IMR-90 (cell line): ENCODE measurements around the gene ADAP1. TPM values are rescaled to one million over a fixed set of nuclear protein-coding genes. Genes with fewer than 3 reads are reported as not detected.

Experiments
- ATAC-seq: fragments of 200-7000 bp; cut with Tn5 transposase; 2 replicates; pipeline ENCODE4 v1.9.1; 2020; ENCODE audit warnings: low read depth, mild to moderate bottlenecking, moderate library complexity
- BruUV-seq: library from RNA; stranded (reverse); fragments of 400-500 nt; replicated peaks from 2 replicates; lab custom pipeline; 2021; lab: Mats Ljungman, UMichigan
- CTCF ChIA-PET: fragments of 300-600 bp; formaldehyde crosslinking; extraction: SDS; loops from one replicate; lab custom pipeline; 2021; ENCODE audit warnings: antibody characterized with exemption; lab: Yijun Ruan, JAX
- POLR2A ChIA-PET: fragments of 300-600 bp; sonication (Branson Sonifier 250); formaldehyde crosslinking; loops from one replicate; lab custom pipeline; 2022; ENCODE audit warnings: antibody characterized with exemption; ENCODE audit not compliant: unreplicated experiment; lab: Charles Lee
- DNase-seq: peaks from one replicate; pipeline ENCODE4 v3.0.0; 2013
- H2AFZ ChIP-seq: replicated peaks from 2 replicates; pipeline ENCODE3; 2013; ENCODE audit warnings: low read length, mild to moderate bottlenecking; ENCODE audit not compliant: poor library complexity
- H2AK5ac ChIP-seq: 2 replicates; pipeline ENCODE4 v1.6.1; 2013; ENCODE audit warnings: low read depth, low read length, inconsistent platforms
- H2AK9ac ChIP-seq: replicated peaks from 2 replicates; pipeline ENCODE3; 2013; ENCODE audit warnings: mild to moderate bottlenecking, low read depth, low read length, moderate library complexity; ENCODE audit not compliant: poor library complexity
- H2BK120ac ChIP-seq: 2 replicates; pipeline ENCODE4 v1.6.1; 2013; ENCODE audit warnings: low read depth, low read length, inconsistent platforms
- H2BK15ac ChIP-seq: 3 replicates; pipeline ENCODE4 v1.6.1; 2013; ENCODE audit warnings: low read depth, low read length, inconsistent platforms
- H2BK20ac ChIP-seq: 2 replicates; pipeline ENCODE4 v1.6.1; 2013; ENCODE audit warnings: low read depth, mild to moderate bottlenecking, inconsistent platforms, low read length, moderate library complexity
- H2BK5ac ChIP-seq: 2 replicates; pipeline ENCODE4 v1.6.1; 2013; ENCODE audit warnings: mild to moderate bottlenecking, low read depth, low read length, inconsistent platforms; ENCODE audit not compliant: poor library complexity, severe bottlenecking
- H3K14ac ChIP-seq: replicated peaks from 2 replicates; pipeline ENCODE4 v1.6.1; 2013; ENCODE audit warnings: low read depth, low read length, inconsistent platforms
- H3K18ac ChIP-seq: 2 replicates; pipeline ENCODE4 v1.6.1; 2013; ENCODE audit warnings: low read depth, low read length, control low read depth
- H3K23ac ChIP-seq: 2 replicates; pipeline ENCODE4 v1.6.1; 2013; ENCODE audit warnings: low read depth, low read length, inconsistent platforms
- H3K27ac ChIP-seq: 2 replicates; pipeline ENCODE4 v1.5.1; 2013; ENCODE audit warnings: mild to moderate bottlenecking, control low read depth, low read length; ENCODE audit not compliant: insufficient read depth
- H3K27me3 ChIP-seq: 2 replicates; pipeline ENCODE4 v1.6.1; 2013; ENCODE audit warnings: low read length; ENCODE audit not compliant: control insufficient read depth, insufficient read depth
- H3K36me3 ChIP-seq: 2 replicates; pipeline ENCODE4 v1.6.1; 2013; ENCODE audit warnings: low read length, mixed read lengths; ENCODE audit not compliant: control insufficient read depth, insufficient read depth
- H3K4ac ChIP-seq: 2 replicates; pipeline ENCODE4 v1.6.1; 2013; ENCODE audit warnings: low read depth, low read length, inconsistent platforms
- H3K4me1 ChIP-seq: 2 replicates; pipeline ENCODE4 v1.6.1; 2013; ENCODE audit warnings: low read length, mixed read lengths; ENCODE audit not compliant: control insufficient read depth, insufficient read depth
- H3K4me2 ChIP-seq: 2 replicates; pipeline ENCODE4 v1.6.1; 2013; ENCODE audit warnings: low read depth, mild to moderate bottlenecking, control low read depth, low read length, moderate library complexity
- H3K4me3 ChIP-seq: 2 replicates; pipeline ENCODE4 v1.5.1; 2013; ENCODE audit warnings: low read depth, mild to moderate bottlenecking, control low read depth, low read length, moderate library complexity; ENCODE audit not compliant: insufficient read depth
- H3K56ac ChIP-seq: 2 replicates; pipeline ENCODE4 v1.6.1; 2013; ENCODE audit warnings: low read length, inconsistent platforms; ENCODE audit not compliant: insufficient read depth; ENCODE audit errors: extremely low read depth
- H3K79me1 ChIP-seq, 2 experiments: 2 replicates each; pipeline ENCODE4 v1.6.1; 2013; ENCODE audit warnings: low read length in 2 of 2, inconsistent platforms in 1 of 2, low read depth in 1 of 2
- H3K9ac ChIP-seq: 2 replicates; pipeline ENCODE4 v1.6.1; 2013; ENCODE audit warnings: low read depth, low read length, control low read depth
- H3K9me1 ChIP-seq: 2 replicates; pipeline ENCODE4 v1.6.1; 2013; ENCODE audit warnings: low read length, inconsistent platforms; ENCODE audit not compliant: insufficient read depth
- H3K9me3 ChIP-seq: 2 replicates; pipeline ENCODE4 v1.6.1; 2013; ENCODE audit warnings: low read length; ENCODE audit not compliant: control insufficient read depth, insufficient read depth
- H4K20me1 ChIP-seq: 2 replicates; pipeline ENCODE4 v1.6.1; 2013; ENCODE audit warnings: low read length, inconsistent platforms; ENCODE audit not compliant: insufficient read depth
- H4K5ac ChIP-seq: 2 replicates; pipeline ENCODE4 v1.6.1; 2013; ENCODE audit warnings: mild to moderate bottlenecking, low read depth, low read length, control low read depth
- H4K8ac ChIP-seq, 2 experiments: 2 replicates each; pipeline ENCODE4 v1.6.1; 2013; ENCODE audit warnings: low read depth in 2 of 2, low read length in 2 of 2, control low read depth in 1 of 2, inconsistent platforms in 1 of 2
- H4K91ac ChIP-seq: 2 replicates; pipeline ENCODE4 v1.6.1; 2013; ENCODE audit warnings: low read depth, low read length, inconsistent platforms; ENCODE audit not compliant: insufficient read depth
- BHLHE40 ChIP-seq: fragments of 150-350 bp; IDR thresholded peaks from 2 replicates; pipeline ENCODE4 v1.6.1; 2016; ENCODE audit warnings: mild to moderate bottlenecking, low read depth, low read length
- CEBPB ChIP-seq: IDR thresholded peaks from 2 replicates; pipeline ENCODE4 v1.6.1; 2012; ENCODE audit warnings: low read depth, low read length, improper control_type of control experiment
- CHD1 ChIP-seq: IDR thresholded peaks from 2 replicates; pipeline ENCODE4 v1.6.1; 2012; ENCODE audit warnings: low read depth, low read length, improper control_type of control experiment
- ELK1 ChIP-seq: fragments of 150-350 bp; IDR thresholded peaks from 2 replicates; pipeline ENCODE4 v1.6.1; 2016; ENCODE audit warnings: low read depth, mild to moderate bottlenecking, low read length, moderate library complexity, borderline replicate concordance
- FOS ChIP-seq: fragments of 150-350 bp; IDR thresholded peaks from 2 replicates; pipeline ENCODE4 v1.6.1; 2016; ENCODE audit warnings: low read depth, low read length
- MAFK ChIP-seq: IDR thresholded peaks from 2 replicates; pipeline ENCODE4 v1.6.1; 2012; ENCODE audit warnings: low read depth, low read length, improper control_type of control experiment
- MAZ ChIP-seq: IDR thresholded peaks from 2 replicates; pipeline ENCODE4 v1.6.1; 2012; ENCODE audit warnings: low read depth, mild to moderate bottlenecking, low read length, improper control_type of control experiment, moderate library complexity, borderline replicate concordance
- MXI1 ChIP-seq: IDR thresholded peaks from 2 replicates; pipeline ENCODE4 v1.6.1; 2012; ENCODE audit warnings: low read depth, mild to moderate bottlenecking, low read length, moderate library complexity, borderline replicate concordance
- NFE2L2 ChIP-seq: fragments of 150-350 bp; IDR thresholded peaks from 2 replicates; pipeline ENCODE4 v1.6.1; 2016; ENCODE audit warnings: low read depth, mild to moderate bottlenecking, low read length
- POLR2A ChIP-seq: IDR thresholded peaks from 2 replicates; pipeline ENCODE4 v1.6.1; 2012; ENCODE audit warnings: mild to moderate bottlenecking, low read depth, low read length
- RAD21 ChIP-seq: IDR thresholded peaks from 2 replicates; pipeline ENCODE4 v1.6.1; 2012; ENCODE audit warnings: low read length, improper control_type of control experiment
- RCOR1 ChIP-seq: IDR thresholded peaks from 2 replicates; pipeline ENCODE4 v1.6.1; 2012; ENCODE audit warnings: mild to moderate bottlenecking, low read length, improper control_type of control experiment; ENCODE audit not compliant: insufficient replicate concordance
- SMC3 ChIP-seq: fragments of 150-350 bp; IDR thresholded peaks from 2 replicates; pipeline ENCODE4 v1.6.1; 2016; ENCODE audit warnings: low read depth, mild to moderate bottlenecking, antibody characterized with exemption, low read length, moderate library complexity
- USF2 ChIP-seq: fragments of 150-350 bp; IDR thresholded peaks from 2 replicates; pipeline ENCODE4 v1.6.1; 2017; ENCODE audit warnings: mild to moderate bottlenecking, antibody characterized with exemption, low read length, low read depth
- WGBS, 2 experiments: methylation state at CpG; one replicate each; pipeline versions ENCODE4 v1.1.5 to v1.1.7; 2013; ENCODE audit warnings: missing lambda C conversion rate in 2 of 2; ENCODE audit not compliant: insufficient read length in 1 of 2; ENCODE audit errors: extremely low coverage in 2 of 2; 5-methylcytosine and 5-hydroxymethylcytosine counted together
- dilution Hi-C: fragments of 300-500 bp; cut with HindIII; formaldehyde crosslinking; loops from one replicate; pipeline ENCODE4 v1.14.3; 2018; ENCODE audit warnings: low sequenced_read_pairs; ENCODE audit not compliant: unreplicated experiment
- in situ Hi-C: fragments of 300-500 bp; cut with MboI; formaldehyde crosslinking; loops from 3 replicates; pipeline ENCODE4 v1.14.3; 2019; ENCODE audit warnings: low sequenced_read_pairs, inconsistent platforms, mixed read lengths
- intact Hi-C: fragments of 100-400 bp; cut with micrococcal nuclease; formaldehyde crosslinking; loops from 2 replicates; pipeline ENCODE4 v1.10.0; 2022
- polyA plus RNA-seq, 3 experiments: library from polyadenylated mRNA; depleted of rRNA; stranded (reverse); fragments of >200 nt; gene quantifications; 2 replicates each; pipeline ENCODE4 v1.2.3, GENCODE V29; 2012; ENCODE audit warnings: low replicate concordance in 1 of 3
- total RNA-seq: library from RNA; depleted of rRNA; stranded (reverse); fragments of >200 nt; gene quantifications from 2 replicates; pipeline ENCODE4 v1.2.3, GENCODE V29; 2012

Gene ADAP1
- total and polyA plus RNA-seq, 2 of the 4 experiments (the other 2 are of a cell fraction), result 1.4 to 2.0 TPM

- H2BK5ac ChIP-seq, result no peak overlapping the region
- H2BK120ac ChIP-seq, result no peak overlapping the region
- H3K4me1 ChIP-seq, result no peaks in the 10 kb centered on the region
- no peak overlapping the region for H2BK20ac ChIP-seq
- WGBS, 2 experiments, result 59% methylated on average over 4 of the region's 16 CpGs; no CpG with 5 or more reads in 1 of the 2 experiments
- no peak overlapping the region for H3K4me3 ChIP-seq
- intact Hi-C loops, result no loop called here
- H3K23ac ChIP-seq, result no peak overlapping the region
- no peaks in the 10 kb centered on the region for H3K36me3 ChIP-seq
- no peak overlapping the region for H4K8ac ChIP-seq
- H3K27ac ChIP-seq, result no peak overlapping the region
- H3K9me1 ChIP-seq, result no peaks in the 10 kb centered on the region
- no peak overlapping the region for H3K14ac ChIP-seq
- no peak overlapping the region for H4K5ac ChIP-seq
- POLR2A ChIA-PET, result no interaction called here
- DNase-seq, result no peak
- H3K4me2 ChIP-seq, result no peak overlapping the region
- TF ChIP-seq RCOR1 (no peak), BHLHE40 (no peak), MAZ (no peak), SMC3 (no peak), CEBPB (no peak), ELK1 (no peak), USF2 (no peak), NFE2L2 (no peak), FOS (no peak), MXI1 (no peak), RAD21 (no peak), CHD1 (no peak), POLR2A (no peak), MAFK (no peak)
- H2AK5ac ChIP-seq, result no peak overlapping the region
- no peak overlapping the region for H3K56ac ChIP-seq
- dilution Hi-C loops, result no loop called here
- no peak overlapping the region for H3K18ac ChIP-seq
- no peak overlapping the region for H2AFZ ChIP-seq
- H3K4ac ChIP-seq, result no peak overlapping the region
- no peaks in the 10 kb centered on the region for H4K20me1 ChIP-seq
- no peak overlapping the region for H2BK15ac ChIP-seq
- no peaks in the 10 kb centered on the region for H3K9me3 ChIP-seq
- no TSS peak for BruUV-seq
- H3K9ac ChIP-seq, result no peak overlapping the region
- no peaks in the 10 kb centered on the region for H3K79me1 ChIP-seq
- H2AK9ac ChIP-seq, result no peak overlapping the region
- in situ Hi-C loops, result no loop called here
- no peak overlapping the region for H4K91ac ChIP-seq
- no peak for ATAC-seq
- no peaks in the 10 kb centered on the region for H3K27me3 ChIP-seq
- CTCF ChIA-PET, result no interaction called here
Observed at GRCh38 chr7:914521-915194, 39.8 kb downstream of the ADAP1 start.
